ENCODE data around the gene NPIPA5.
"Not testable (repeated sequence)": the region's sequence is repeated elsewhere in the genome, so short reads cannot be mapped to it uniquely, and the experiment has no call there.

Gene NPIPA5

DNA sequence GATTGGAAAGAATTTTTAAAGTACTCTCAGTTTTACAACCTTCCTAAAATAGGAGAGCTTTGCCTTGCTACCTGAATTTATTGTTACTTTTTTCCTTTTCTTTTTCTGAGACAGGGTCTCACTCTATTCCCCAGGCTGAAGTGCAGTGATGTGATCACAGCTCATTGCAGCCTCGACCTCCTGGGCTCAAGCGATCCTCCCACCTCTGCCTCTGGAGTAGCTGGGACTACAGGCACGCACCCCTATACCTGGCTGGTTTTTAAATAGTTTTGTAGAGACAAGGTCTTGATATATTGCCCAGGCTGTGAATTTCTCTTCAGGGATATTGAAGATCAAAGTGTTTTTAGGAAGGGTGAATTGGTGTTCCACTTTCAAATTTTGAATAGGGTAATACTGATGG is 21.2 kb upstream of the NPIPA5 start:
- TF ChIP-seq, protein P1, sequence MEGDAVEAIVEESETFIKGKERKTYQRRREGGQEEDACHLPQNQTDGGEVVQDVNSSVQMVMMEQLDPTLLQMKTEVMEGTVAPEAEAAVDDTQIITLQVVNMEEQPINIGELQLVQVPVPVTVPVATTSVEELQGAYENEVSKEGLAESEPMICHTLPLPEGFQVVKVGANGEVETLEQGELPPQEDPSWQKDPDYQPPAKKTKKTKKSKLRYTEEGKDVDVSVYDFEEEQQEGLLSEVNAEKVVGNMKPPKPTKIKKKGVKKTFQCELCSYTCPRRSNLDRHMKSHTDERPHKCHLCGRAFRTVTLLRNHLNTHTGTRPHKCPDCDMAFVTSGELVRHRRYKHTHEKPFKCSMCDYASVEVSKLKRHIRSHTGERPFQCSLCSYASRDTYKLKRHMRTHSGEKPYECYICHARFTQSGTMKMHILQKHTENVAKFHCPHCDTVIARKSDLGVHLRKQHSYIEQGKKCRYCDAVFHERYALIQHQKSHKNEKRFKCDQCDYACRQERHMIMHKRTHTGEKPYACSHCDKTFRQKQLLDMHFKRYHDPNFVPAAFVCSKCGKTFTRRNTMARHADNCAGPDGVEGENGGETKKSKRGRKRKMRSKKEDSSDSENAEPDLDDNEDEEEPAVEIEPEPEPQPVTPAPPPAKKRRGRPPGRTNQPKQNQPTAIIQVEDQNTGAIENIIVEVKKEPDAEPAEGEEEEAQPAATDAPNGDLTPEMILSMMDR (IDR thresholded peaks at IDR 0.05; ENCODE audit: low read depth, low read length): no peak
- no peaks in the 10 kb centered on the region for H3K9me3 ChIP-seq
- no peaks in the 10 kb centered on the region for H3K27me3 ChIP-seq
- H3K36me3 ChIP-seq: no peaks in the 10 kb centered on the region
- no peaks in the 10 kb centered on the region for H3K4me1 ChIP-seq
- DNase-seq: no peak
- H3K4me3 ChIP-seq (ENCODE audit: low read depth, low read length): no peak overlapping the region

GRCh38 chr16:15398618-15399316 is 20.7 kb upstream of the NPIPA5 start:
- no peak overlapping the region for H3K4me3 ChIP-seq (ENCODE audit: low read depth, low read length)
- no peak for DNase-seq
- TF ChIP-seq, protein P1 (IDR thresholded peaks at IDR 0.05; ENCODE audit: low read depth, low read length): no peak
- no peaks in the 10 kb centered on the region for H3K9me3 ChIP-seq
- no peaks in the 10 kb centered on the region for H3K4me1 ChIP-seq
- no peaks in the 10 kb centered on the region for H3K27me3 ChIP-seq
- no peaks in the 10 kb centered on the region for H3K36me3 ChIP-seq

GRCh38 chr16:15396948-15397594 is 19.0 kb upstream of the NPIPA5 start:
- no peaks in the 10 kb centered on the region for H3K36me3 ChIP-seq
- TF ChIP-seq, protein P1 (IDR thresholded peaks at IDR 0.05; ENCODE audit: low read depth, low read length): no peak
- no peak for DNase-seq
- H3K4me1 ChIP-seq: no peaks in the 10 kb centered on the region
- H3K4me3 ChIP-seq (ENCODE audit: low read depth, low read length): no peak overlapping the region
- no peaks in the 10 kb centered on the region for H3K27me3 ChIP-seq
- no peaks in the 10 kb centered on the region for H3K9me3 ChIP-seq

DNA sequence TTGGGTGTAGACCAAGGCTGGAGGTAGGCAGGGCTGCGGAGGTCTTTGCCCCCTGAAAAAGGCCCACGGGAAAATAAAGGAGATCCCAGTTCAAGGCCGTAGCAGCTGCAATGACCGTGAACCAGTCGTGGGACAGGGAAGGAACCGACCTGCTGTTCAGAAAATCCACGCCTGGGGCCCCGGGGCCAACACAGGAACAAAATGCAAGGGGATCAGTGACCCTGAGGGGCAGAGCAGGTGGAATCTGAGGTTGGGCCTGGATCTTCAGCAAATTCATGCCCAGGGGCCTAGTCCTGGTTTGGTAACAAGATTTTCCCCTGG is 18.4 kb upstream of the NPIPA5 start:
- not testable (repeated sequence) for H3K9me3 ChIP-seq; H3K27me3 ChIP-seq; H3K4me1 ChIP-seq; H3K36me3 ChIP-seq; H3K4me3 ChIP-seq (ENCODE audit: low read depth, low read length); DNase-seq

- not testable (repeated sequence) for H3K4me1 ChIP-seq, H3K36me3 ChIP-seq, H3K27me3 ChIP-seq, H3K9me3 ChIP-seq
- peak; percentile 44 for DNase-seq
- peak within 1 kb of the TSS; percentile 41 for H3K4me3 ChIP-seq (ENCODE audit: low read depth, low read length)
Measured at GRCh38 chr16:15395631-15396508, 17.8 kb upstream of the NPIPA5 start, which contains the start of gene MPV17L. Gene MPV17L (plus strand): TSS chr16:15395754. CDS start chr16:15395898, 144 bp downstream.

- not testable (repeated sequence) for H3K4me3 ChIP-seq (ENCODE audit: low read depth, low read length); H3K4me1 ChIP-seq; DNase-seq; H3K36me3 ChIP-seq; H3K9me3 ChIP-seq; H3K27me3 ChIP-seq
Measured at GRCh38 chr16:15393025-15393424, 14.9 kb upstream of the NPIPA5 start.

- not testable (repeated sequence) for H3K36me3 ChIP-seq; H3K4me3 ChIP-seq (ENCODE audit: low read depth, low read length); H3K27me3 ChIP-seq; DNase-seq; H3K9me3 ChIP-seq; H3K4me1 ChIP-seq
Measured at GRCh38 chr16:15389916-15390315, 11.8 kb upstream of the NPIPA5 start.

DNA sequence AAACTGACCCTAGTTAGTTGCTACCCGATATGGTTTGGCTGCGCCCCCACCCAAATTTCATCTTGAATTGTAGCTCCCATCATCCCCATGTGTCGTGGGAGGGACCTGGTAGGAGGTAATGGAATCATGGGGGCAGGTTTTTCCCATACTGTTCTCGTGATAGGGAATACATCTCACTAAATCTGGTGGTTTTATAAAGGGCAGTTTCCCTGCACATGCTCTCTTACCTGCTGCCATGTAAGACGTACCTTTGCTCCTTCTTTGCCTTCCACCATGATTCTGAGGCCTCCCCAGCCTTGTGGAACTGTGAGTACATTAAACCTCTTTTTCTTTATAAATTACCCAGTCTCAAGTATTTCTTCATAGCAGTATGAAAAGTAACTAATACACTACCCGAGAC is 10.0 kb upstream of the NPIPA5 start:
- DNase-seq; H3K9me3 ChIP-seq; H3K36me3 ChIP-seq; H3K4me1 ChIP-seq; H3K4me3 ChIP-seq (ENCODE audit: low read depth, low read length); H3K27me3 ChIP-seq: not testable (repeated sequence)

GRCh38 chr16:15382810-15383209 is 4.7 kb upstream of the NPIPA5 start:
- H3K27me3 ChIP-seq; H3K9me3 ChIP-seq; DNase-seq; H3K4me3 ChIP-seq (ENCODE audit: low read depth, low read length); H3K36me3 ChIP-seq; H3K4me1 ChIP-seq: not testable (repeated sequence)

DNA sequence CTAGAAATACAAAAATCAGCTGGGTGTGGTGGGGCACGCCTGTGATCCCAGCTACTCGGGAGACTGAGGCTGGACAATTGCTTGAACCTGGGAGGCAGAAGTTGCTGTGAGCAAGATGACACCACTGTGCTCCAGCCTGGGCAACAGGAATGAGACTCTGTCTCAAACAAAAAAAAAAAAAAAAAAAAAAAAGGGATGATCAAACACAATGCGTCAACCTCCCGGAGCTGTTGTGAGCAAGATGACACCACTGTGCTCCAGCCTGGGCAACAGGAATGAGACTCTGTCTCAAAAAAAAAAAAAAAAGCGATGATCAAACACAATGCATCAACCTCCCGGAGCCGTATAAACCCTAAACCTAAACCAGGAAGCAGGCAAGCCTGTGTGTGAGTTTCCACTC is 20.6 kb downstream of the NPIPA5 start:
- H3K9me3 ChIP-seq; H3K27me3 ChIP-seq; H3K4me1 ChIP-seq; DNase-seq; H3K36me3 ChIP-seq; H3K4me3 ChIP-seq (ENCODE audit: low read depth, low read length): not testable (repeated sequence)

GRCh38 chr16:15354846-15355245 is 23.2 kb downstream of the NPIPA5 start:
- H3K27me3 ChIP-seq; DNase-seq; H3K4me1 ChIP-seq; H3K36me3 ChIP-seq; H3K9me3 ChIP-seq; H3K4me3 ChIP-seq (ENCODE audit: low read depth, low read length): not testable (repeated sequence)

DNA sequence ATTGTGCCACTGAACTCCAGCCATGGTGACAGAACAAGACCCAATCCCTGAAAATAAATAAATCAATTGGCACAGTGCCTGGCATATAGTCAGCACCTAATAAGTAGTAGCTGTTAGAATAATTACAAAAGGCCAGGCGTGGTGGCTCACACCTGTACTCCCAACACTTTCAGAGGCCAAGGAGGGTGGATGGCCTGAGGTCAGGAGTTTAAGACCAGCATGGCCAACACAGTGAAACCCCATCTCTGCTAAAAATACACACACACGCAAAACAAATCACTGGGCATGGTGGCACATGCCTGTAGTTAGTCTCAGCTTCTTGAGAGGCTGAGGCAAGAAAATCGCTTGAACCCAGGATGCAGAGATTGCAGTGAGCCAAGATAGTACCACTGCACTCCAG is 25.2 kb downstream of the NPIPA5 start:
- DNase-seq; H3K36me3 ChIP-seq; H3K27me3 ChIP-seq; H3K9me3 ChIP-seq; H3K4me1 ChIP-seq; H3K4me3 ChIP-seq (ENCODE audit: low read depth, low read length): not testable (repeated sequence)

All from BE2C (cell line).